NCI-H2196 treated with DMSO at 0.1 percent for 48 hours (cell line): Measurements from ENCODE around the gene TSHR.

ENCODE experiments used
- DNase-seq: peaks from one replicate; lab custom pipeline; 2025; ENCODE audit not compliant: unreplicated experiment; lab: John Stamatoyannopoulos, UW

The TSHR gene

DNA sequence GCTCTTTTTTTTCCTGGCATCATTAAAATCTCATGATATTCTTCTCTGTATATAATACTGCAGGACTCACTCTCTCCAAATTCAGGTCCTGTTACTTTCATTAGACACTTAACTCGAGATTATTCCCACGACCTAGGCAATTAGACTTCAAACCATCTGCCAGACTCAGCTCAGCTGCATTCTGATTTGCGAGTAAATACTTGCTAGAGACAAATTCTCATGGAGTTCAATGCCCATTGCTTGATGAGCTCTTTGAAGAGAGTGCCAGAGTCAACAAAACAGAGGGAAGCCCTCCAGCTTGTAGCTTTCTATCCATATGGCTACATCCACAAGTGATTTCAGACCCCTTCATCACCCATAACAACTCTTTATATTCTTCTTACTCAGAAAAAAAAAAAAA, 177.0 kb downstream of the TSHR start:
- no peak for DNase-seq

GRCh38 chr14:81133400-81133799, 178.0 kb downstream of the TSHR start:
- DNase-seq = no peak

DNA sequence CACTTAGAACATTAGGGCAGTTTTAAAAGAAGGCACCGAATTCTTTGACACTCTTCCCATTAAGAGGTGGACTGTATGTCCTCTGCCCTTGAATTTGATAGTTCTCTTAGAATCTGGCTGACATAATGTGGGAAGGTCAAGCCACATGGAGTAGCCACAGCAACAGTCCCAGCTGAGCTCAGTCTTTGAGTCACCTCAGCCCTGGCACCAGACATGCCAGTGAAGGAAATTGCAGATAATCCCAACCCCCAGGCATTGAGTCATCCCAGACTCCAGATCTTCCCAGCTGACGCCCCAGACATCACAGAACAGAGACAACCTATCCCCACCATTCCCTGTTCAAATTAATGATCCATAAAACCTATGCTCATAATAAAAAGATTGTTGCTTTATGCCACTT, 181.9 kb downstream of the TSHR start:
- DNase-seq = no peak

- DNase-seq = no peak
Observed at GRCh38 chr14:81138429-81138828, 183.0 kb downstream of the TSHR start.

DNA sequence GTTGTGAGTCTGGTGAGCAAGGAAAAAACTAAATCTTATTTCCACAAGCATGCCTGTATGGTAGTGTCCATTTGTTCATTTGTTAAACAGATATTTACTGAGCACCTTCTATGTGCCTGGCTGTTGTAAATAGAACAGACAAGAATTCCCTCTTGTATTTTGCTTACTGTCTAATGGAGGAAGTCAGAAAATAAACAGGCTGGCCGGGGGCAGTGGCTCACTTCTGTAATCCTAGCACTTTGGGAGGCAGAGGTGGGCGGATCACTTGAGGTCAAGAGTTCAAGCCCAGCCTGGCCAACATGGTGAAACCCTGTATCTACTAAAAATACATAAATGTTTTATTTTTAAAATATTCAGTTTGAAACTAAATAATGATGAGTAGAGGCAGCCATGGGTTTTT, 186.0 kb downstream of the TSHR start:
- DNase-seq = no peak

DNA sequence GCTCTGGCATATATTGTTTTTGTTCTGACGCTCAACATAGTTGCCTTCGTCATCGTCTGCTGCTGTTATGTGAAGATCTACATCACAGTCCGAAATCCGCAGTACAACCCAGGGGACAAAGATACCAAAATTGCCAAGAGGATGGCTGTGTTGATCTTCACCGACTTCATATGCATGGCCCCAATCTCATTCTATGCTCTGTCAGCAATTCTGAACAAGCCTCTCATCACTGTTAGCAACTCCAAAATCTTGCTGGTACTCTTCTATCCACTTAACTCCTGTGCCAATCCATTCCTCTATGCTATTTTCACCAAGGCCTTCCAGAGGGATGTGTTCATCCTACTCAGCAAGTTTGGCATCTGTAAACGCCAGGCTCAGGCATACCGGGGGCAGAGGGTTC, 188.4 kb downstream of the TSHR start:
- DNase-seq = no peak

GRCh38 chr14:81144824-81145603, 189.6 kb downstream of the TSHR start:
- no peak for DNase-seq

DNA sequence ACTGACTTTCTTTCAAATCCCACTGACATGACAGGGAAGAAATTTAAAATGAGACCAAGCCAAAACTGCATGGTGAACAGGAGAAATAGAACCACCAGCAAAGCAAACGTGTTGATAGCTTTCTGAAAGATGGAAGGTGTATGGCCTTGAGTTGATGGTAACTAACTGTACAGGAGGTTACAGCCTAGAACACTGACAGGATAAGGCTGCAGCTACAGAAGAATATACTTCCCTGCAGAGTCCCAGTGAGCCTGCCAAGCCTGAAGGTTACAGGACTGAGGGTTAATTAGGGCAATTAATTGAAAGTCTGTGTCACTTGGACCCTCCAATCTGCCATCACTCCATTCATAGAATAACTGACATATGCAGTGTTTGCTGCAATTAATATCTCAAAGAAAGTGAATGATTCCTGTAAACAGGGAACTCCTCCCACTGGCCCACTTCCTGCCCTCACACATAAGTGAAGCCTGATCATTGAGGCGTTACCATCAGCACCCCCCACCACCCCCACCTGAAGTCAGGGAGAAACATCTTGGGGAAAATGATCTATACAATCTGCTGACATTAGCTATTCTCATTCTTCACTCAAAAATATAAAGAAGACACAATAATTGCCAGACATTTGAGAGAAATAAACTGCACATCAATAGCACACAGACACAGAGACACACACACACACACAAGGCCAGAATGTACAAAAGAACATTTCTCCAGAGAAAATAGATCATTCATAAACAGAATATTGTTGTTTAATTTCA, 191.9 kb downstream of the TSHR start:
- DNase-seq = no peak

DNA sequence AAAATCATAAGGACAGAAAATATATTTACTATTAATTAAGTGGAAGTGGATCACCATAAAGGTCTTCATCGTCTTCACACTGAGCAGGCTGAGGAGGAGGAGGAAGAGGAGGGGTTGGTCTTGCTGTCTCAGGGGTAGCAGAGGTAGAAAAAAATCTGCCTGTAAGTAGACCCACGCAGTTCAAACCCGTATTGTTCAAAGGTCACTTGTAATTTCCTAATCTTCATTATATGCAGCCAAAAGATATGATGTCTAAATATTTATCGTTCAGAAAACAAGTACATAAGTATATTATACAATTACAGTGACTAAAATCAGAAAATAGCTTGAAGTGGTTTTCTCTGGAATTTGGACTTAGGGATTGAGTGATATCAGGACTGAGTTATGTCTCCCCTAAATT, 193.2 kb downstream of the TSHR start:
- DNase-seq = no peak

- no peak for DNase-seq
Observed at GRCh38 chr14:81153187-81153586, 197.8 kb downstream of the TSHR start.

GRCh38 chr14:81157431-81157830, 202.0 kb downstream of the TSHR start:
- no peak for DNase-seq

GRCh38 chr14:81161088-81161487, 205.7 kb downstream of the TSHR start:
- no peak for DNase-seq

DNA sequence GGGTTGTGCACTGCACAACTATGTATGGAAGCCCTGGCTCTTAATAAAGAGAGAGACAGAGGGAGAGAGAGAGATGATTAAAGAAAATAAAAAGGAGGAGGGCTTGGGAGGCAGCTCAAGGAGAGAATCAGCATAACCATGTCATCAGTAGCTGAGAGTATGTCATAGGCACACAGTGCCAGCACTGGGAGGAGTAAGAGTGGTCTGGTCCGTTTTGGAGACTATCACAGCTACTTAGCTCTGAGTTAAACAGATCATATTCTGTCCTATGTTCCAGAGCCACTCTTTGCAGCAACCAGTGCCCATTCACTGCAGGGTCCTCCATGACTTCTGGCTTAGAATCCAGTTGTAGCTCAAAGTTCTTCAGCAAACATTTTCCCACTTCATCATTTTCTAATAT, 206.3 kb downstream of the TSHR start:
- DNase-seq = no peak

- DNase-seq = no peak
Observed at GRCh38 chr14:81162941-81163340, 207.5 kb downstream of the TSHR start.

GRCh38 chr14:81164167-81164774, 208.8 kb downstream of the TSHR start:
- DNase-seq = peak; percentile 37

GRCh38 chr14:81165188-81165587, 209.8 kb downstream of the TSHR start:
- no peak for DNase-seq

- DNase-seq = no peak
Observed at GRCh38 chr14:81166121-81166520, 210.7 kb downstream of the TSHR start.

GRCh38 chr14:81169267-81169666, 213.8 kb downstream of the TSHR start:
- no peak for DNase-seq

DNA sequence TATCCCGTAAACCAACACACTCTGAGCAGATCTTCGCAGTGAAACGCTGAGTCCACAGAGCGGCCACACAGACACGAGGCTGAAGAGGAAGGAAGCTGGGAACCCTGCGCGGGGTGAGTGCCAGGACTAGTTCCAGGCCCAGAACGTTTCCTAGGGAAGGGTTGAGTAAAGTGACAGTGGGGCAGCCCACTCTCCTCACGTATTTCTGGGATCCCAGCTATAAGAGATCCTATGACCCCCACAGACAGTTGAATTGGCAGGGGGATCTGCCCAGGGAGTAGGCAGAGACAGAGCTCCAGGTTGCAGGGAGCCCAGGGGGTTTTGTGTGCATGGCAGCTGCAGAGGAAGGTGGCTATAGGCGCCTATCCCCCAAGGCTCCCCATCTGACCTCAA, 214.3 kb downstream of the TSHR start:
- no peak for DNase-seq

DNA sequence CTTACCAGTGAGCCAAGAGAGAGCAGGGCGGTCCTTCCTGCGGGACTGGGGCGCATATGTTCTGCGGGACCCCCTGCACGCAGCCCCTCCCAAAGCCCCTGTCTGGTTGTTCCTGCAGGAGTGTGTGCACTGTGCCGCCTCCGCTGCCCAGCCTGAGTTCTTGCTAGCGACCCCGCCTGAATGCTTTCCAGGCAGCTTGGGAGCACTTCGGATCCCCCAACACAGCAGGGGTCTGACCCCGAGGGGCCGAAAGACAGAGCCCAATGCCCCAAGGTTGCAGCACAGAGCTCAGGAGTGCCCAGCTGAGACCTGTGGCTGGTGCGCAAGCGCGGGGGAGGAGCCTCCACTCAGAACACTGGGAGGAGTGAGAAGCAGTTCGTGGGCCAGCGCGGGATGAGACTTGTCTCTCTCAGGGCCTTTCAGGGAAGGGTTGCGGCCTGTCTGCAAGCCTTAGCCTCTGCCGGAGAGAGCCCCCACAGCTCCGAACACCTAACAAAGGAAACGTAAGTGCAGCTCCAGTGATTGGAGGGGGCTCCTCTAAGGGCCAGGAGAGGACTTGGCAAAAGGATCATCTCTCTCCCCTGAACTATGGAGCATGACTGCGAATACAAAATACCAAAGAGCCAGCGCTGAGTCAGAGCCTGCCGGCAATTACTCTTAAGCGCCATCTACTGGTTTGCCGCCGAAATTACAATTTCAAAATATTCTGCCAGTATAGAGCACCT, 214.8 kb downstream of the TSHR start:
- DNase-seq = peak; percentile 93

DNA sequence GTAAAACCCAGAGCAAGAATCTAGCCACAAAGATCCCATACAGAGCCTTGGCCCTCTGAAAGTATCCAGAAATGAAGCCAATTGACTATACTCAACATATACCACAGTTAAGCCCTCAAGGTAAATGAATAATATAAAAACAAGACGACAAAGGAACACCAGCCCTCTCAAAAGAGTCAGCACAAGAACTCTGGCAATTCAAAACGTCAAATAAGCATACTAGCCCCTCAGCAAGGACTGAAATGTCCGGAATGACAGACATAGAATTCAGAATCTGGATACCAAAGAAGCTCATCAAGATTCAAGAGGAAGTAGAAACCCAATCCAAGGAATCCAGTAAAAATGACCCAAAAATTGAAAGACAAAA, 215.4 kb downstream of the TSHR start:
- DNase-seq = no peak

GRCh38 chr14:81172353-81172752, 216.9 kb downstream of the TSHR start:
- no peak for DNase-seq
